ENCODE measurements around the gene NPAS3. TPM values are rescaled to one million over a fixed set of nuclear protein-coding genes. Genes with fewer than 3 reads are reported as not detected.

Gene NPAS3
- total and polyA plus RNA-seq, 4 donors = 0.07 to 0.09 (median 0.08) TPM; not detected in 1

GRCh38 chr14:33674927-33675326, 736.2 kb downstream of the NPAS3 start:
- Histone ChIP-seq H3K27me3 (ENCODE audit: control insufficient read depth in 4 of 4, insufficient read depth in 4 of 4, low read length in 3 of 4) (no peaks in the 10 kb centered on the region), H3K36me3 (ENCODE audit: control insufficient read depth in 4 of 4, insufficient read depth in 3 of 4, low read depth in 1 of 4, low read length in 3 of 4) (no peaks in the 10 kb centered on the region), H3K4me1 (ENCODE audit: control insufficient read depth in 4 of 4, insufficient read depth in 4 of 4, low read length in 3 of 4) (peaks cover 0 to 1% (median 0%) of the 10 kb centered on the region in 4 donors), H3K9me3 (ENCODE audit: control insufficient read depth in 4 of 4, low read length in 3 of 4) (no peaks in the 10 kb centered on the region), H3K27ac (ENCODE audit: low read depth in 1 of 2, low read length in 2 of 2) (no peak overlapping the region), H3K4me3 (ENCODE audit: low read depth in 1 of 3, low read length in 3 of 3) (no peak overlapping the region), H3K9ac (ENCODE audit: low read depth in 1 of 2, low read length in 2 of 2) (no peak overlapping the region)
- no peak for TF ChIP-seq JUND (IDR thresholded peaks at IDR 0.05)
- TF ChIP-seq GABPA (IDR thresholded peaks at IDR 0.05 in 1 of 2, conservative IDR thresholded peaks at IDR 0.05 in 1 of 2) = no peak
- TF ChIP-seq RXRA (IDR thresholded peaks at IDR 0.05) = no peak
- TF ChIP-seq EGR1 (IDR thresholded peaks at IDR 0.05; ENCODE audit: low read depth in 2 of 2) = no peak
- no peak for TF ChIP-seq TAF1 (conservative IDR thresholded peaks at IDR 0.05)
- TF ChIP-seq CTCF (IDR thresholded peaks at IDR 0.05; ENCODE audit: low read depth, low read length, missing input control) = no peak
- no peak for TF ChIP-seq FOXA2 (IDR thresholded peaks at IDR 0.05)
- no peak for TF ChIP-seq RAD21 (IDR thresholded peaks at IDR 0.05)
- TF ChIP-seq FOXA1 (IDR thresholded peaks at IDR 0.05) = no peak
- TF ChIP-seq YY1 (IDR thresholded peaks at IDR 0.05) = no peak
- TF ChIP-seq HNF4A (conservative IDR thresholded peaks at IDR 0.05) = no peak
- no peak for TF ChIP-seq HNF4G (IDR thresholded peaks at IDR 0.05)
- TF ChIP-seq ZBTB33 (IDR thresholded peaks at IDR 0.05) = no peak
- no peak for TF ChIP-seq ATF3 (IDR thresholded peaks at IDR 0.05)
- no peak for TF ChIP-seq MAX (IDR thresholded peaks at IDR 0.05)
- TF ChIP-seq NR2F2 (IDR thresholded peaks at IDR 0.05) = no peak
- WGBS = 87% methylated on average over 5 of the region's 5 CpGs
- no peak for DNase-seq (ENCODE audit: low spot score)

- TF ChIP-seq HNF4G (IDR thresholded peaks at IDR 0.05) (no peak), MAX (IDR thresholded peaks at IDR 0.05) (no peak), TAF1 (conservative IDR thresholded peaks at IDR 0.05) (no peak), RAD21 (IDR thresholded peaks at IDR 0.05) (no peak), YY1 (IDR thresholded peaks at IDR 0.05) (no peak)
- Histone ChIP-seq H3K4me3 (ENCODE audit: low read depth in 1 of 3, low read length in 3 of 3) (no peak overlapping the region), H3K4me1 (ENCODE audit: control insufficient read depth in 4 of 4, insufficient read depth in 4 of 4, low read length in 3 of 4) (peaks cover 0 to 1% (median 0%) of the 10 kb centered on the region in 4 donors), H3K9ac (ENCODE audit: low read depth in 1 of 2, low read length in 2 of 2) (no peak overlapping the region), H3K27ac (ENCODE audit: low read depth in 1 of 2, low read length in 2 of 2) (no peak overlapping the region), H3K9me3 (ENCODE audit: control insufficient read depth in 4 of 4, low read length in 3 of 4) (no peaks in the 10 kb centered on the region), H3K27me3 (ENCODE audit: control insufficient read depth in 4 of 4, insufficient read depth in 4 of 4, low read length in 3 of 4) (no peaks in the 10 kb centered on the region), H3K36me3 (ENCODE audit: control insufficient read depth in 4 of 4, insufficient read depth in 3 of 4, low read depth in 1 of 4, low read length in 3 of 4) (no peaks in the 10 kb centered on the region)
- WGBS = 62% methylated on average over 5 of the region's 5 CpGs
- DNase-seq (ENCODE audit: low spot score) = no peak
These were observed 736.9 kb downstream of the NPAS3 start for GRCh38 chr14:33675415-33676130.

Data from liver (tissue), 9 donors.